Stimulated activated CD8-positive, alpha-beta memory T cell treated with anti-CD3 and anti-CD28 coated beads, Interleukin-12 subunit alpha, Interleukin-12 subunit beta, amount 100 ng/mL, for 1 hour (primary cell): ENCODE data around the gene RHBDL1.
"Not testable (repeated sequence)": the region's sequence is repeated elsewhere in the genome, so short reads cannot be mapped to it uniquely, and the experiment has no call there.

Experiments used
- DNase-seq: peaks from one replicate; pipeline ENCODE4 v3.0.0-alpha.2; 2020; ENCODE audit warnings: low read depth

RHBDL1 gene

GRCh38 chr16:706189-707061 is 31.0 kb downstream of the RHBDL1 start:
- no peak for DNase-seq

- no peak for DNase-seq
Measured at GRCh38 chr16:707062-707538, 31.6 kb downstream of the RHBDL1 start.

GRCh38 chr16:708019-708418 is 32.5 kb downstream of the RHBDL1 start:
- no peak for DNase-seq

- no peak for DNase-seq
Measured at GRCh38 chr16:708959-709358, 33.5 kb downstream of the RHBDL1 start.

- no peak for DNase-seq
Measured at GRCh38 chr16:709566-710499, 34.4 kb downstream of the RHBDL1 start.

GRCh38 chr16:710500-711075 is 35.1 kb downstream of the RHBDL1 start:
- no peak for DNase-seq

- no peak for DNase-seq
Measured at GRCh38 chr16:711084-711483, 35.6 kb downstream of the RHBDL1 start.

GRCh38 chr16:711548-712320 is 36.3 kb downstream of the RHBDL1 start:
- DNase-seq: peak; percentile 64

GRCh38 chr16:712740-713250 is 37.3 kb downstream of the RHBDL1 start:
- not testable (repeated sequence) for DNase-seq

GRCh38 chr16:714079-714478 is 38.6 kb downstream of the RHBDL1 start:
- DNase-seq: no peak

- peak; percentile 80 for DNase-seq
Measured at GRCh38 chr16:714558-715476, 39.3 kb downstream of the RHBDL1 start, which contains the start of gene METRN. Gene METRN (plus strand): TSS chr16:715118. CDS start chr16:715290, 172 bp downstream.

GRCh38 chr16:715477-716199 is 40.2 kb downstream of the RHBDL1 start:
- DNase-seq: no peak

GRCh38 chr16:716200-716568 is 40.7 kb downstream of the RHBDL1 start:
- DNase-seq: no peak

- no peak for DNase-seq
Measured at GRCh38 chr16:716768-717325, 41.4 kb downstream of the RHBDL1 start.

- no peak for DNase-seq
Measured at GRCh38 chr16:717450-718245, 42.2 kb downstream of the RHBDL1 start.

GRCh38 chr16:718389-718788 is 42.9 kb downstream of the RHBDL1 start:
- DNase-seq: no peak

GRCh38 chr16:718922-719321 is 43.5 kb downstream of the RHBDL1 start:
- DNase-seq: no peak

GRCh38 chr16:719815-720446 is 44.5 kb downstream of the RHBDL1 start:
- no peak for DNase-seq
